H1 (cell line): ENCODE measurements around the gene HOTAIR. TPM values are rescaled to one million over a fixed set of nuclear protein-coding genes. Genes with fewer than 3 reads are reported as not detected.

Experiments
- CTCF ChIA-PET: fragments of 300-600 bp; sonication (Branson Sonifier 250); formaldehyde crosslinking; loops from one replicate; lab custom pipeline; 2021; ENCODE audit not compliant: partially characterized antibody; lab: Charles Lee
- POLR2A ChIA-PET: fragments of 300-600 bp; sonication (Branson Sonifier 250); formaldehyde crosslinking; loops from one replicate; lab custom pipeline; 2021; ENCODE audit warnings: inconsistent platforms; ENCODE audit not compliant: partially characterized antibody; lab: Charles Lee
- DNase-seq, 2 experiments: peaks; one replicate each; pipeline versions ENCODE4 v3.0.0 to v3.0.0-alpha.2; 2010 to 2022; ENCODE audit warnings: low spot score in 2 of 2, low read depth in 1 of 2, mixed read lengths in 1 of 2
- FAIRE-seq: peaks from 2 replicates; lab custom pipeline; 2011; peaks lifted over from hg19 to GRCh38; lab: Jason Lieb, UNC
- H2AFZ ChIP-seq: 2 replicates; pipeline ENCODE4 v1.8.1; 2012; ENCODE audit warnings: low read length, inconsistent platforms
- H2AK5ac ChIP-seq: 2 replicates; pipeline ENCODE4 v1.6.1; 2013; ENCODE audit warnings: low read depth, low read length
- H2BK120ac ChIP-seq: replicated peaks from 2 replicates; pipeline ENCODE3; 2013; ENCODE audit warnings: low read depth, low read length, inconsistent platforms
- H2BK12ac ChIP-seq: 2 replicates; pipeline ENCODE4 v1.6.1; 2013; ENCODE audit warnings: low read depth, low read length
- H2BK15ac ChIP-seq: 2 replicates; pipeline ENCODE4 v1.6.1; 2013; ENCODE audit warnings: low read length
- H2BK20ac ChIP-seq: 2 replicates; pipeline ENCODE4 v1.6.1; 2013; ENCODE audit warnings: low read length
- H2BK5ac ChIP-seq: 2 replicates; pipeline ENCODE4 v1.6.1; 2013; ENCODE audit warnings: low read depth, low read length
- H3K14ac ChIP-seq: 2 replicates; pipeline ENCODE4 v1.6.1; 2013; ENCODE audit warnings: inconsistent platforms; ENCODE audit not compliant: insufficient read length
- H3K18ac ChIP-seq: 2 replicates; pipeline ENCODE4 v1.6.1; 2013; ENCODE audit warnings: low read length; ENCODE audit errors: extremely low read depth
- H3K23ac ChIP-seq: 2 replicates; pipeline ENCODE4 v1.6.1; 2013; ENCODE audit warnings: inconsistent platforms; ENCODE audit not compliant: insufficient read length
- H3K23me2 ChIP-seq: 2 replicates; pipeline ENCODE4 v1.6.1; 2013; ENCODE audit warnings: low read depth, low read length
- H3K27ac ChIP-seq: 2 replicates; pipeline ENCODE4 v1.6.1; 2011; ENCODE audit warnings: low read depth, low read length, inconsistent platforms
- H3K27me3 ChIP-seq, 4 experiments: replicated peaks in 1 of 4; 1 replicate in 1 of 4; 2 replicates in 3 of 4; pipeline versions ENCODE4 v1.6.1 to v1.8.1; 2011 to 2013; ENCODE audit warnings: low read length in 3 of 4, mild to moderate bottlenecking in 3 of 4, inconsistent platforms in 2 of 4, mixed read lengths in 2 of 4, moderate library complexity in 1 of 4; ENCODE audit not compliant: control insufficient read depth in 3 of 4, insufficient read depth in 3 of 4; ENCODE audit errors: extremely low read depth in 1 of 4
- H3K36me3 ChIP-seq, 4 experiments: 2 replicates each; pipeline versions ENCODE4 v1.6.1 to v1.8.1; 2011 to 2013; ENCODE audit warnings: mild to moderate bottlenecking in 4 of 4, low read length in 3 of 4, moderate library complexity in 2 of 4, control low read depth in 1 of 4, inconsistent platforms in 1 of 4; ENCODE audit not compliant: insufficient read depth in 4 of 4, control insufficient read depth in 2 of 4
- H3K4ac ChIP-seq: replicated peaks from 2 replicates; pipeline ENCODE3; 2013; ENCODE audit warnings: low read length, low read depth, mixed read lengths, inconsistent platforms; ENCODE audit not compliant: insufficient read length
- H3K4me1 ChIP-seq, 4 experiments: replicated peaks in 1 of 4; 1 replicate in 1 of 4; 2 replicates in 3 of 4; pipeline versions ENCODE4 v1.6.1 to v1.8.1; 2011 to 2013; ENCODE audit warnings: low read length in 3 of 4, inconsistent platforms in 2 of 4, mixed read lengths in 1 of 4; ENCODE audit not compliant: insufficient read depth in 4 of 4, control insufficient read depth in 3 of 4
- H3K4me2 ChIP-seq, 2 experiments: 2 replicates each; pipeline versions ENCODE4 v1.6.1 to v1.8.1; 2011 to 2013; ENCODE audit warnings: low read depth in 2 of 2, low read length in 2 of 2, control low read depth in 1 of 2, inconsistent platforms in 1 of 2, mild to moderate bottlenecking in 1 of 2; ENCODE audit not compliant: insufficient read depth in 1 of 2
- H3K4me3 ChIP-seq, 4 experiments: fragments of 200-600, 300-600 bp in 1 of 4; sonication (generic), shearing (Covaris generic), sonication (Bioruptor Twin) in 1 of 4; 2 replicates each; pipeline versions ENCODE4 v1.5.1 to v1.8.1; 2011 to 2016; ENCODE audit warnings: low read length in 4 of 4, low read depth in 3 of 4, control low read depth in 2 of 4, inconsistent platforms in 2 of 4, mild to moderate bottlenecking in 2 of 4, mixed read lengths in 1 of 4, moderate library complexity in 1 of 4; ENCODE audit not compliant: insufficient read depth in 2 of 4; ENCODE audit errors: extremely low read depth in 1 of 4
- H3K56ac ChIP-seq: replicated peaks from 2 replicates; pipeline ENCODE3; 2013; ENCODE audit warnings: low read depth, mild to moderate bottlenecking, mixed read lengths, low read length, inconsistent platforms; ENCODE audit not compliant: insufficient read length
- H3K79me1 ChIP-seq: 2 replicates; pipeline ENCODE4 v1.6.1; 2013; ENCODE audit warnings: low read depth, low read length, control low read depth
- H3K79me2 ChIP-seq, 2 experiments: 2 replicates each; pipeline versions ENCODE4 v1.6.1 to v1.8.1; 2012 to 2013; ENCODE audit warnings: low read length in 2 of 2, mild to moderate bottlenecking in 2 of 2, inconsistent platforms in 1 of 2; ENCODE audit not compliant: insufficient read depth in 2 of 2, control insufficient read depth in 1 of 2
- H3K9ac ChIP-seq, 4 experiments: replicated peaks in 1 of 4; 1 replicate in 1 of 4; 2 replicates in 3 of 4; pipeline versions ENCODE4 v1.6.1 to v1.8.1; 2011 to 2013; ENCODE audit warnings: low read depth in 3 of 4, low read length in 3 of 4, control low read depth in 2 of 4, mild to moderate bottlenecking in 2 of 4, moderate library complexity in 2 of 4, inconsistent platforms in 1 of 4; ENCODE audit errors: extremely low read depth in 1 of 4
- H3K9me3 ChIP-seq, 2 experiments: 2 replicates each; pipeline versions ENCODE4 v1.6.1 to v1.8.1; 2012 to 2013; ENCODE audit warnings: mild to moderate bottlenecking in 2 of 2, moderate library complexity in 2 of 2, control low read depth in 1 of 2, inconsistent platforms in 1 of 2, low read depth in 1 of 2, low read length in 1 of 2, mixed read lengths in 1 of 2; ENCODE audit not compliant: insufficient read depth in 2 of 2
- H4K20me1 ChIP-seq, 2 experiments: replicated peaks in 1 of 2; 2 replicates each; pipeline versions ENCODE3 to v1.8.1; 2011 to 2013; ENCODE audit warnings: inconsistent platforms in 2 of 2, low read length in 2 of 2, mild to moderate bottlenecking in 1 of 2; ENCODE audit not compliant: insufficient read depth in 2 of 2, control insufficient read depth in 1 of 2
- H4K5ac ChIP-seq: 2 replicates; pipeline ENCODE4 v1.6.1; 2013; ENCODE audit warnings: low read length, low read depth, mixed read lengths, inconsistent platforms; ENCODE audit not compliant: insufficient read length
- H4K8ac ChIP-seq: 2 replicates; pipeline ENCODE4 v1.8.0; 2013; ENCODE audit warnings: mild to moderate bottlenecking, moderate library complexity, low read length, inconsistent platforms; ENCODE audit not compliant: insufficient read depth; ENCODE audit errors: extremely low read depth
- H4K91ac ChIP-seq: replicated peaks from 2 replicates; pipeline ENCODE3; 2013; ENCODE audit warnings: low read length, mixed read lengths, inconsistent platforms; ENCODE audit not compliant: insufficient read length
- CBX5 ChIP-seq: fragments of 300-800, 300-1000 bp; sonication (generic); IDR thresholded peaks from 2 replicates; pipeline ENCODE4 v1.7.1; 2016; ENCODE audit warnings: antibody characterized with exemption, low read length, low read depth
- CREB1 ChIP-seq: IDR thresholded peaks from 2 replicates; pipeline ENCODE4 v1.6.1; 2012; ENCODE audit warnings: inconsistent platforms
- EP300 ChIP-seq, 2 experiments: IDR thresholded peaks; 1 replicate in 1 of 2; 2 replicates in 1 of 2; pipeline ENCODE4 v1.6.1; 2011 to 2012; ENCODE audit warnings: low read depth in 2 of 2, low read length in 2 of 2, mild to moderate bottlenecking in 2 of 2, borderline replicate concordance in 1 of 2, inconsistent platforms in 1 of 2, moderate library complexity in 1 of 2
- EZH2 ChIP-seq: fragments of 200-600 bp; sonication (generic); IDR thresholded peaks from 2 replicates; pipeline ENCODE4 v1.7.1; 2012; ENCODE audit warnings: low read depth, mild to moderate bottlenecking, moderate library complexity, low read length, inconsistent platforms; ENCODE audit not compliant: severe bottlenecking
- KDM4A ChIP-seq: IDR thresholded peaks from one replicate; pipeline ENCODE4 v1.7.1; 2012; ENCODE audit warnings: low read depth, mild to moderate bottlenecking, moderate library complexity, low read length, inconsistent platforms; ENCODE audit not compliant: severe bottlenecking
- NANOG ChIP-seq: IDR thresholded peaks from 2 replicates; pipeline ENCODE4 v1.6.1; 2011; ENCODE audit warnings: low read length, low read depth, mild to moderate bottlenecking, inconsistent platforms; ENCODE audit not compliant: insufficient read depth, poor library complexity, severe bottlenecking
- NRF1 ChIP-seq: IDR thresholded peaks from 2 replicates; pipeline ENCODE4 v1.6.1; 2011; ENCODE audit warnings: mild to moderate bottlenecking, low read depth, low read length, improper control_type of control experiment
- RNF2 ChIP-seq: fragments of 200-900, 300-1000 bp; sonication (generic); IDR thresholded peaks from 2 replicates; pipeline ENCODE4 v1.7.1; 2016; ENCODE audit warnings: borderline replicate concordance, low read depth, mild to moderate bottlenecking, antibody characterized with exemption, low read length; ENCODE audit not compliant: poor library complexity, severe bottlenecking; ENCODE audit errors: missing control alignments
- RXRA ChIP-seq: IDR thresholded peaks from 2 replicates; pipeline ENCODE4 v1.6.1; 2011; ENCODE audit warnings: low read depth, mild to moderate bottlenecking, low read length, moderate library complexity; ENCODE audit not compliant: insufficient read depth
- SAP30 ChIP-seq: fragments of 300-600 bp; sonication (generic); IDR thresholded peaks from 2 replicates; pipeline ENCODE4 v1.7.1; 2012; ENCODE audit warnings: low read length, moderate library complexity, mild to moderate bottlenecking, inconsistent platforms; ENCODE audit not compliant: insufficient read depth, insufficient replicate concordance
- SUZ12 ChIP-seq: fragments of 200-600 bp; sonication (generic); IDR thresholded peaks from 2 replicates; pipeline ENCODE4 v1.6.1; 2012; ENCODE audit warnings: mild to moderate bottlenecking, inconsistent platforms, low read length, moderate library complexity, mixed read lengths
- WGBS, 2 experiments: shearing (Covaris generic) in 1 of 2; methylation state at CpG; one replicate each; pipeline versions ENCODE4 v1.1.6 to v1.1.7; 2013 to 2015; ENCODE audit warnings: low lambda C conversion rate in 2 of 2, mixed read lengths in 2 of 2, inconsistent platforms in 1 of 2, low coverage in 1 of 2, missing lambda C conversion rate in 1 of 2; ENCODE audit not compliant: insufficient replicate concordance in 2 of 2, insufficient coverage in 1 of 2, insufficient read length in 1 of 2; ENCODE audit errors: extremely low coverage in 1 of 2, missing lambda C conversion rate in 1 of 2; 5-methylcytosine and 5-hydroxymethylcytosine counted together
- polyA plus RNA-seq, 7 experiments: library from polyadenylated mRNA; depleted of rRNA in 3 of 7; stranded (reverse) in 5 of 7; unstranded in 2 of 7; fragments of >200 nt in 5 of 7; fragments of 200-250 nt in 2 of 7; gene quantifications; 1 replicate in 5 of 7; 2 replicates in 1 of 7; 4 replicates in 1 of 7; pipeline versions ENCODE4 v1.2.1 to v1.2.3, GENCODE V29; 2011 to 2013; ENCODE audit warnings: missing spikeins in 2 of 7, mixed read lengths in 2 of 7
- total RNA-seq: library from RNA; stranded (reverse); fragmentation: NEBNext Ultra II Directional; extraction: Animal tissue kit (Norgen Biotek cat#: 25700); gene quantifications from 2 replicates; pipeline ENCODE4 v1.2.1, GENCODE V29; 2021

HOTAIR gene
- total and polyA plus RNA-seq, 2 of the 8 experiments (the other 6 are each of a cell fraction or from before 2014, with no cell fraction given), result not detected

- Histone ChIP-seq H3K18ac (no peak overlapping the region), H3K27me3 (peaks cover 91 to 100% (median 97%) of the 10 kb centered on the region in 4 experiments), H3K9ac (no peak overlapping the region), H3K4me1 (peaks cover 0 to 6% (median 5%) of the 10 kb centered on the region in 4 experiments; a peak in 4 of 7 replicates), H4K8ac (no peak overlapping the region), H3K4ac (no peak overlapping the region), H3K56ac (no peak overlapping the region), H2BK5ac (no peak overlapping the region), H2BK12ac (0 out of 2 replicates have a peak overlapping the region, but pooled peaks have one; percentile 6), H4K91ac (no peak overlapping the region), H2AK5ac (no peak overlapping the region), H3K79me2 (no peaks in the 10 kb centered on the region), H4K5ac (no peak overlapping the region), H3K4me3 (no peak overlapping the region), H3K4me2 (no peak overlapping the region), H3K23ac (no peak overlapping the region), H3K14ac (no peak overlapping the region), H4K20me1 (peaks cover 16 to 24% of the 10 kb centered on the region in 2 experiments), H2AFZ (no peak overlapping the region), H2BK20ac (no peak overlapping the region), H3K23me2 (no peaks in the 10 kb centered on the region), H2BK15ac (no peak overlapping the region), H3K79me1 (no peaks in the 10 kb centered on the region), H3K9me3 (no peaks in the 10 kb centered on the region), H3K27ac (no peak overlapping the region), H3K36me3 (peaks cover 0 to 4% (median 0%) of the 10 kb centered on the region in 4 experiments; a peak in 1 of 8 replicates), H2BK120ac (no peak overlapping the region)
- DNase-seq (peak in 1 of 2 experiments; percentile 49), FAIRE-seq (no peak)
- ChIA-PET POLR2A (interaction anchor here (1.0 to 1.2 kb wide), 2 partner anchors 13 to 28 kb away, joined by 3 read pairs; no protein-coding TSS in a partner anchor), CTCF (interaction anchor here (0.6 to 2.5 kb wide), 8 partner anchors 12 to 183 kb away, joined by 3 to 9 read pairs (median 4); partner anchors contain the start of gene HOXC10)
- 19% methylated on average over 8 of the region's 9 CpGs; no CpG with 5 or more reads in 1 of the 2 experiments for WGBS, 2 experiments
- TF ChIP-seq CBX5, result no peak
- no peak for TF ChIP-seq CREB1
- TF ChIP-seq SAP30, result no peak
- no peak for TF ChIP-seq NRF1
- peak; percentile 86 for TF ChIP-seq EZH2
- no peak for TF ChIP-seq NANOG
- TF ChIP-seq KDM4A, result no peak
- TF ChIP-seq RNF2, result peak; percentile 81
- no peak for TF ChIP-seq RXRA
- peak; percentile 78; the same call in 1 of the 2 replicates for TF ChIP-seq SUZ12
- no peak for TF ChIP-seq EP300 (IDR thresholded peaks at IDR 0.05; ENCODE audit: borderline replicate concordance in 1 of 2, low read depth in 2 of 2, low read length in 2 of 2)
Observed at GRCh38 chr12:53940443-53941014, 34.2 kb downstream of the HOTAIR start.
